Stimulated activated CD4-positive, alpha-beta T cell treated with anti-CD3 and anti-CD28 coated beads, Interleukin-2, amount 100 ng/mL, for 48 hours (primary cell): ENCODE data around the gene FRMD4A.
"Not testable (repeated sequence)": the region's sequence is repeated elsewhere in the genome, so short reads cannot be mapped to it uniquely, and the experiment has no call there.

Source experiments
- DNase-seq, 2 donors: peaks; one replicate each; pipeline ENCODE4 v3.0.0-alpha.2; 2020

Gene FRMD4A

GRCh38 chr10:14086596-14086995, 244.1 kb downstream of the FRMD4A start:
- DNase-seq, result no peak

- no peak for DNase-seq
Observed at GRCh38 chr10:14084875-14085274, 245.8 kb downstream of the FRMD4A start.

- no peak for DNase-seq
Observed at GRCh38 chr10:14080795-14081194, 249.9 kb downstream of the FRMD4A start.

- DNase-seq, result no peak
Observed at GRCh38 chr10:14077430-14077829, 253.3 kb downstream of the FRMD4A start.

GRCh38 chr10:14074062-14074884, 256.5 kb downstream of the FRMD4A start:
- no peak for DNase-seq

GRCh38 chr10:14072541-14072940, 258.2 kb downstream of the FRMD4A start:
- DNase-seq, result no peak

- no peak for DNase-seq
Observed at GRCh38 chr10:14071956-14072355, 258.8 kb downstream of the FRMD4A start.

- no peak for DNase-seq
Observed at GRCh38 chr10:14068601-14069250, 262.0 kb downstream of the FRMD4A start.

GRCh38 chr10:14067638-14068037, 263.1 kb downstream of the FRMD4A start:
- not testable (repeated sequence) for DNase-seq

GRCh38 chr10:14066106-14066505, 264.6 kb downstream of the FRMD4A start:
- no peak for DNase-seq

GRCh38 chr10:14063531-14064285, 267.0 kb downstream of the FRMD4A start:
- no peak for DNase-seq

GRCh38 chr10:14062528-14063260, 268.0 kb downstream of the FRMD4A start:
- DNase-seq, result no peak

- DNase-seq, result no peak
Observed at GRCh38 chr10:14060320-14061070, 270.2 kb downstream of the FRMD4A start.

- DNase-seq, result no peak
Observed at GRCh38 chr10:14056610-14057332, 274.0 kb downstream of the FRMD4A start.

- DNase-seq, result no peak
Observed at GRCh38 chr10:14052931-14053330, 277.8 kb downstream of the FRMD4A start.

GRCh38 chr10:14050598-14050997, 280.1 kb downstream of the FRMD4A start:
- DNase-seq, result no peak

GRCh38 chr10:14048930-14049613, 281.7 kb downstream of the FRMD4A start:
- no peak for DNase-seq

- DNase-seq, result no peak
Observed at GRCh38 chr10:14047431-14047830, 283.3 kb downstream of the FRMD4A start.

GRCh38 chr10:14042051-14042450, 288.7 kb downstream of the FRMD4A start:
- not testable (repeated sequence) for DNase-seq

GRCh38 chr10:14040787-14041631, 289.7 kb downstream of the FRMD4A start:
- DNase-seq, result no peak
